Measurements from ENCODE around the gene FSCN2.
"Not testable (repeated sequence)": the region's sequence is repeated elsewhere in the genome, so short reads cannot be mapped to it uniquely, and the experiment has no call there.

The FSCN2 gene

GRCh38 chr17:81582341-81582740 lies 54.2 kb downstream of the FSCN2 start:
- H3K27ac ChIP-seq = no peak overlapping the region
- H3K4me2 ChIP-seq (ENCODE audit: low read length) = no peak overlapping the region
- H3K9me3 ChIP-seq (ENCODE audit: control insufficient read depth, low read length) = no peaks in the 10 kb centered on the region
- no peaks in the 10 kb centered on the region for H3K4me1 ChIP-seq
- H3K36me3 ChIP-seq (ENCODE audit: control insufficient read depth, insufficient read depth, low read length) = no peaks in the 10 kb centered on the region
- peaks cover 59% of the 10 kb centered on the region for H3K79me2 ChIP-seq
- H3K27me3 ChIP-seq (ENCODE audit: control insufficient read depth, insufficient read depth, low read length) = no peaks in the 10 kb centered on the region
- H3K9ac ChIP-seq = no peak overlapping the region
- no peak for TF ChIP-seq CTCF (IDR thresholded peaks at IDR 0.05)
- no peak overlapping the region for H3K4me3 ChIP-seq (ENCODE audit: low read depth, low read length)
- no peak overlapping the region for H2AFZ ChIP-seq

GRCh38 chr17:81582749-81583148 lies 54.6 kb downstream of the FSCN2 start:
- Histone ChIP-seq H3K4me3 (ENCODE audit: low read depth, low read length) (no peak overlapping the region), H3K4me2 (ENCODE audit: low read length) (no peak overlapping the region), H2AFZ (no peak overlapping the region), H3K27ac (no peak overlapping the region), H3K27me3 (ENCODE audit: control insufficient read depth, insufficient read depth, low read length) (no peaks in the 10 kb centered on the region), H3K9ac (no peak overlapping the region), H3K4me1 (no peaks in the 10 kb centered on the region), H3K36me3 (ENCODE audit: control insufficient read depth, insufficient read depth, low read length) (no peaks in the 10 kb centered on the region), H3K9me3 (ENCODE audit: control insufficient read depth, low read length) (no peaks in the 10 kb centered on the region), H3K79me2 (peaks cover 56% of the 10 kb centered on the region)
- TF ChIP-seq CTCF (IDR thresholded peaks at IDR 0.05) = no peak

GRCh38 chr17:81583589-81584342 lies 55.6 kb downstream of the FSCN2 start:
- Histone ChIP-seq H2AFZ (no peak overlapping the region), H3K36me3 (ENCODE audit: control insufficient read depth, insufficient read depth, low read length) (no peaks in the 10 kb centered on the region), H3K4me2 (ENCODE audit: low read length) (no peak overlapping the region), H3K27me3 (ENCODE audit: control insufficient read depth, insufficient read depth, low read length) (no peaks in the 10 kb centered on the region), H3K79me2 (peaks cover 52% of the 10 kb centered on the region), H3K4me3 (ENCODE audit: low read depth, low read length) (no peak overlapping the region), H3K9me3 (ENCODE audit: control insufficient read depth, low read length) (no peaks in the 10 kb centered on the region), H3K4me1 (no peaks in the 10 kb centered on the region), H3K27ac (no peak overlapping the region), H3K9ac (no peak overlapping the region)
- no peak for TF ChIP-seq CTCF (IDR thresholded peaks at IDR 0.05)

- not testable (repeated sequence) for H3K4me3 ChIP-seq (ENCODE audit: low read depth, low read length); H3K27ac ChIP-seq; H3K27me3 ChIP-seq (ENCODE audit: control insufficient read depth, insufficient read depth, low read length); H3K9me3 ChIP-seq (ENCODE audit: control insufficient read depth, low read length); H3K36me3 ChIP-seq (ENCODE audit: control insufficient read depth, insufficient read depth, low read length); H3K9ac ChIP-seq; H3K4me1 ChIP-seq; H3K4me2 ChIP-seq (ENCODE audit: low read length); H2AFZ ChIP-seq
- H3K79me2 ChIP-seq = peaks cover 45% of the 10 kb centered on the region
These were observed 56.6 kb downstream of the FSCN2 start for GRCh38 chr17:81584771-81585170.

GRCh38 chr17:81586096-81586495 lies 57.9 kb downstream of the FSCN2 start:
- peaks cover 35% of the 10 kb centered on the region for H3K79me2 ChIP-seq
- no peak overlapping the region for H2AFZ ChIP-seq
- no peaks in the 10 kb centered on the region for H3K27me3 ChIP-seq (ENCODE audit: control insufficient read depth, insufficient read depth, low read length)
- TF ChIP-seq CTCF (IDR thresholded peaks at IDR 0.05) = no peak
- no peaks in the 10 kb centered on the region for H3K9me3 ChIP-seq (ENCODE audit: control insufficient read depth, low read length)
- no peak overlapping the region for H3K27ac ChIP-seq
- H3K4me3 ChIP-seq (ENCODE audit: low read depth, low read length) = no peak overlapping the region
- H3K36me3 ChIP-seq (ENCODE audit: control insufficient read depth, insufficient read depth, low read length) = no peaks in the 10 kb centered on the region
- H3K4me1 ChIP-seq = no peaks in the 10 kb centered on the region
- no peak overlapping the region for H3K4me2 ChIP-seq (ENCODE audit: low read length)
- no peak overlapping the region for H3K9ac ChIP-seq

All from parathyroid adenoma (tissue), 2 donors.